ENCODE data around the gene RBM39. TPM values are rescaled to one million over a fixed set of nuclear protein-coding genes. Genes with fewer than 3 reads are reported as not detected.
"Not testable (repeated sequence)": the region's sequence is repeated elsewhere in the genome, so short reads cannot be mapped to it uniquely, and the experiment has no call there.

The RBM39 gene
- total and polyA plus RNA-seq, 12 donors, result 98.8 to 412 (median 124) TPM

GRCh38 chr20:35726842-35727711 lies 15.0 kb downstream of the RBM39 start:
- Histone ChIP-seq H3K27me3 (no peaks in the 10 kb centered on the region), H3K4me1 (peaks cover 3 to 57% (median 40%) of the 10 kb centered on the region in 9 donors), H3K9me3 (no peaks in the 10 kb centered on the region), H3K4me3 (no peak overlapping the region), H3K27ac (no peak overlapping the region), H3K36me3 (peaks cover 10 to 100% (median 89%) of the 10 kb centered on the region in 9 donors)
- intact Hi-C loops (cut with DNase I), result loop anchor here in 1 of 10 donors (10.0 kb wide), 1 partner anchor 228 kb away; the partner anchor contains the start of gene SCAND1
- 92 to 95% methylated on average over 20 of the region's 20 CpGs for WGBS, 2 donors
- no peak for DNase-seq
- ATAC-seq, result no peak
- TF ChIP-seq CTCF (IDR thresholded peaks at IDR 0.05), result no peak

- Histone ChIP-seq H3K4me3 (no peak overlapping the region), H3K36me3 (peaks cover 11 to 100% (median 98%) of the 10 kb centered on the region in 9 donors), H3K9me3 (no peaks in the 10 kb centered on the region), H3K27me3 (no peaks in the 10 kb centered on the region), H3K4me1 (peaks cover 3 to 56% (median 27%) of the 10 kb centered on the region in 9 donors), H3K27ac (no peak overlapping the region)
- DNase-seq (no peak), ATAC-seq (no peak)
- intact Hi-C loops (cut with DNase I), result loop anchor here in 1 of 10 donors (10.0 kb wide), 1 partner anchor 230 kb away; the partner anchor contains the start of gene SCAND1
- no peak for TF ChIP-seq CTCF (IDR thresholded peaks at IDR 0.05)
- 82 to 83% methylated on average over 13 of the region's 13 CpGs for WGBS, 2 donors
Observed at GRCh38 chr20:35724321-35725230, 17.5 kb downstream of the RBM39 start.

GRCh38 chr20:35723652-35724320 lies 18.3 kb downstream of the RBM39 start:
- intact Hi-C loops (cut with DNase I), result loop anchor here in 1 of 10 donors (10.0 kb wide), 1 partner anchor 231 kb away; the partner anchor contains the start of gene SCAND1
- not testable (repeated sequence) for H3K4me3 ChIP-seq, DNase-seq, ATAC-seq, H3K9me3 ChIP-seq, H3K27ac ChIP-seq, H3K27me3 ChIP-seq
- Histone ChIP-seq H3K4me1 (peaks cover 3 to 56% (median 27%) of the 10 kb centered on the region in 9 donors), H3K36me3 (peaks cover 11 to 100% (median 97%) of the 10 kb centered on the region in 9 donors)
- 93 to 94% methylated on average over 12 of the region's 12 CpGs for WGBS, 2 donors

- intact Hi-C loops (cut with DNase I), result loop anchor here in 1 of 10 donors (10.0 kb wide), 1 partner anchor 232 kb away; the partner anchor contains the start of gene SCAND1
- not testable (repeated sequence) for H3K9me3 ChIP-seq, H3K27ac ChIP-seq, H3K27me3 ChIP-seq, DNase-seq, H3K4me3 ChIP-seq, ATAC-seq
- WGBS, 2 donors, result 88% methylated on average over 4 of the region's 4 CpGs
- Histone ChIP-seq H3K4me1 (peaks cover 3 to 53% (median 27%) of the 10 kb centered on the region in 9 donors), H3K36me3 (peaks cover 11 to 100% (median 97%) of the 10 kb centered on the region in 9 donors)
Observed at GRCh38 chr20:35723275-35723639, 18.8 kb downstream of the RBM39 start.
